SU-DHL-6 (cell line): ENCODE results near the gene EFNA1.

Experiments used
- H2AFZ ChIP-seq: fragments of 200-600 bp; sonication (generic); 2 replicates; pipeline ENCODE4 v1.6.1; 2014; ENCODE audit warnings: low read depth, mild to moderate bottlenecking, moderate library complexity, mixed read lengths, antibody characterized with exemption, low read length; ENCODE audit not compliant: severe bottlenecking
- H3F3A ChIP-seq: fragments of 200-600 bp; shearing (Covaris generic); 2 replicates; pipeline ENCODE4 v1.6.0; 2016; ENCODE audit warnings: antibody characterized with exemption, mild to moderate bottlenecking; ENCODE audit not compliant: insufficient read depth
- H3K27ac ChIP-seq: fragments of 200-600 bp; sonication (generic); 2 replicates; pipeline ENCODE4 v1.5.1; 2016; ENCODE audit warnings: low read depth, mild to moderate bottlenecking, low read length, moderate library complexity, mixed read lengths
- H3K27me3 ChIP-seq: fragments of 200-600 bp; sonication (generic), shearing (Covaris generic); 2 replicates; pipeline ENCODE4 v1.6.0; 2014; ENCODE audit warnings: mild to moderate bottlenecking, low read length
- H3K36me3 ChIP-seq: fragments of 200-600 bp; sonication (generic); 2 replicates; pipeline ENCODE4 v1.6.1; 2014; ENCODE audit warnings: mild to moderate bottlenecking, low read length, mixed read lengths
- H3K4me2 ChIP-seq: fragments of 300-600, 200-600 bp; shearing (Covaris generic), sonication (generic); 2 replicates; pipeline ENCODE4 v1.6.0; 2014; ENCODE audit warnings: low read length, low read depth, mild to moderate bottlenecking; ENCODE audit not compliant: poor library complexity, severe bottlenecking
- H3K4me3 ChIP-seq: fragments of 200-600 bp; sonication (generic); 2 replicates; pipeline ENCODE4 v1.5.1; 2014; ENCODE audit warnings: antibody characterized with exemption, low read length, mild to moderate bottlenecking, mixed read lengths; ENCODE audit not compliant: insufficient read depth, poor library complexity, severe bottlenecking
- H3K79me2 ChIP-seq: fragments of 200-600 bp; sonication (generic); 2 replicates; pipeline ENCODE4 v1.6.1; 2014; ENCODE audit warnings: mild to moderate bottlenecking, low read length, moderate library complexity; ENCODE audit not compliant: insufficient read depth
- H3K9ac ChIP-seq: fragments of 200-600 bp; sonication (generic); 2 replicates; pipeline ENCODE4 v1.7.0; 2014; ENCODE audit warnings: mild to moderate bottlenecking, low read length
- H3K9me2 ChIP-seq: fragments of 200-600 bp; sonication (generic); replicated peaks from 2 replicates; pipeline ENCODE4 v1.6.1; 2014; ENCODE audit warnings: low read length; ENCODE audit not compliant: insufficient read depth
- H3K9me3 ChIP-seq: fragments of 200-600 bp; sonication (generic); 2 replicates; pipeline ENCODE4 v1.6.1; 2014; ENCODE audit warnings: low read length, mixed read lengths; ENCODE audit not compliant: insufficient read depth
- H4K20me1 ChIP-seq: fragments of 200-600 bp; sonication (generic); 2 replicates; pipeline ENCODE4 v1.6.1; 2014; ENCODE audit warnings: low read depth, mild to moderate bottlenecking, antibody characterized with exemption, low read length, moderate library complexity, mixed read lengths
- CTCF ChIP-seq: fragments of 200-600 bp; sonication (generic); IDR thresholded peaks from one replicate; pipeline ENCODE4 v1.5.1; 2017; ENCODE audit warnings: antibody characterized with exemption, mild to moderate bottlenecking, low read length, moderate library complexity; ENCODE audit not compliant: insufficient read depth, poor library complexity, severe bottlenecking
- EZH2phosphoT487 ChIP-seq: fragments of 200-600 bp; sonication (generic), shearing (Covaris generic); conservative IDR thresholded peaks from 2 replicates; pipeline ENCODE4 v1.6.1; 2018; ENCODE audit warnings: mild to moderate bottlenecking, antibody characterized with exemption, low read length, moderate library complexity, mixed read lengths

Gene EFNA1

GRCh38 chr1:155127105-155127966, at the start of gene EFNA1:
TSS of gene EFNA1 (plus strand) at chr1:155127876. CDS start at chr1:155127978, 102 bp downstream.
- H3K27me3 ChIP-seq, result no peaks in the 10 kb centered on the region
- H3F3A ChIP-seq, result no peaks in the 10 kb centered on the region
- H3K27ac ChIP-seq, result no peak within 1 kb of the TSS
- H3K4me2 ChIP-seq, result peak within 1 kb of the TSS; percentile 42
- H3K9me3 ChIP-seq, result no peaks in the 10 kb centered on the region
- H2AFZ ChIP-seq, result no peak within 1 kb of the TSS
- TF ChIP-seq CTCF, result no peak
- no peak for TF ChIP-seq EZH2phosphoT487
- H3K9me2 ChIP-seq, result no peaks in the 10 kb centered on the region
- H3K36me3 ChIP-seq, result no peaks in the 10 kb centered on the region
- peak within 1 kb of the TSS; percentile 27 for H3K4me3 ChIP-seq
- H3K79me2 ChIP-seq, result no peaks in the 10 kb centered on the region
- no peak within 1 kb of the TSS; the same call in 1 of the 2 replicates for H3K9ac ChIP-seq
- no peaks in the 10 kb centered on the region for H4K20me1 ChIP-seq

GRCh38 chr1:155078469-155079209, 49.0 kb upstream of the EFNA1 start, which contains the start of gene EFNA3:
TSS of gene EFNA3 (plus strand) at chr1:155078837. CDS start at chr1:155078942, 105 bp downstream.
- Histone ChIP-seq H3K27ac (no peak within 1 kb of the TSS), H3K4me3 (peak within 1 kb of the TSS; percentile 44), H3K79me2 (no peaks in the 10 kb centered on the region), H3K9ac (peak within 1 kb of the TSS; percentile 29), H3K4me2 (peak within 1 kb of the TSS; percentile 73), H3K9me2 (no peaks in the 10 kb centered on the region), H2AFZ (no peak within 1 kb of the TSS), H3K27me3 (no peaks in the 10 kb centered on the region), H4K20me1 (no peaks in the 10 kb centered on the region), H3K36me3 (no peaks in the 10 kb centered on the region), H3F3A (no peaks in the 10 kb centered on the region), H3K9me3 (no peaks in the 10 kb centered on the region)
- TF ChIP-seq EZH2phosphoT487 (no peak; the same call in 1 of the 2 replicates), CTCF (no peak)

GRCh38 chr1:155079210-155079486, 48.5 kb upstream of the EFNA1 start:
- peak overlapping the region; percentile 44 for H3K4me3 ChIP-seq
- H3K36me3 ChIP-seq, result no peaks in the 10 kb centered on the region
- TF ChIP-seq CTCF, result no peak
- no peak for TF ChIP-seq EZH2phosphoT487
- H4K20me1 ChIP-seq, result no peaks in the 10 kb centered on the region
- H3K4me2 ChIP-seq, result peak overlapping the region; percentile 73
- no peaks in the 10 kb centered on the region for H3K27me3 ChIP-seq
- no peaks in the 10 kb centered on the region for H3K79me2 ChIP-seq
- H3K9ac ChIP-seq, result peak overlapping the region; percentile 29
- H3F3A ChIP-seq, result no peaks in the 10 kb centered on the region
- no peaks in the 10 kb centered on the region for H3K9me2 ChIP-seq
- H2AFZ ChIP-seq, result no peak overlapping the region
- H3K9me3 ChIP-seq, result no peaks in the 10 kb centered on the region
- no peak overlapping the region for H3K27ac ChIP-seq
